Lower lobe of right lung (tissue), 1 donor: Measurements from ENCODE around the gene SETD1A. TPM values are rescaled to one million over a fixed set of nuclear protein-coding genes. Genes with fewer than 3 reads are reported as not detected.

Experiments
- total RNA-seq: library from RNA; stranded (reverse); fragmentation: NEBNext Ultra II Directional; extraction: Animal tissue kit (Norgen Biotek cat#: 25700); gene quantifications from one replicate; pipeline ENCODE4 v1.2.1, GENCODE V29; 2021
- donor health status: DM: no; HTN: yes; CAD: no; lungs with severe emphysema.

Gene SETD1A
- total RNA-seq, 1 donor from 2014 or later, result 15.0 TPM

Other genes starting within 250 kb of the SETD1A start
- gene PHKG2, start 209.3 kb upstream of the SETD1A start, total RNA-seq, result 25.5 TPM
- gene CFAP119, start 195.7 kb upstream of the SETD1A start, total RNA-seq, result 11.1 TPM
- gene RNF40, start 195.4 kb upstream of the SETD1A start, total RNA-seq, result 95.9 TPM
- gene ZNF629, start 170.5 kb upstream of the SETD1A start, total RNA-seq, result 11.9 TPM
- gene BCL7C, start 63.7 kb upstream of the SETD1A start, total RNA-seq, result 23.3 TPM
- gene CTF1, start 61.1 kb upstream of the SETD1A start, total RNA-seq, result 10.3 TPM
- gene FBXL19, start 34.2 kb upstream of the SETD1A start, total RNA-seq, result 14.5 TPM
- gene ORAI3, start 8.7 kb upstream of the SETD1A start, total RNA-seq, result 30.2 TPM
- 23.6 TPM for gene HSD3B7, start 27.5 kb downstream of the SETD1A start, total RNA-seq
- 0.32 TPM for gene STX1B, start 52.9 kb downstream of the SETD1A start, total RNA-seq
- gene STX4, start 75.8 kb downstream of the SETD1A start, total RNA-seq, result 86.1 TPM
- gene ZNF668, start 116.5 kb downstream of the SETD1A start, total RNA-seq, result 8.2 TPM
- 23.1 TPM for gene ZNF646, start 116.7 kb downstream of the SETD1A start, total RNA-seq
- gene PRSS53, start 131.2 kb downstream of the SETD1A start, total RNA-seq, result 2.4 TPM
- 65.6 TPM for gene VKORC1, start 137.0 kb downstream of the SETD1A start, total RNA-seq
- gene BCKDK, start 150.6 kb downstream of the SETD1A start, total RNA-seq, result 37.6 TPM
- gene KAT8, start 159.9 kb downstream of the SETD1A start, total RNA-seq, result 79.1 TPM
- 75.4 TPM for gene PRSS8, start 178.0 kb downstream of the SETD1A start, total RNA-seq
- gene PRSS36, start 192.3 kb downstream of the SETD1A start, total RNA-seq, result 6.6 TPM
- gene FUS, start 222.4 kb downstream of the SETD1A start, total RNA-seq, result 179 TPM
- gene PYCARD, start 245.0 kb downstream of the SETD1A start, total RNA-seq, result 82.0 TPM